SK-N-SH (cell line): Measurements from ENCODE around the gene RAF1. TPM values are rescaled to one million over a fixed set of nuclear protein-coding genes. Genes with fewer than 3 reads are reported as not detected.

Experiments
- CTCF ChIA-PET: fragments of 300-600, 350-600 bp; formaldehyde crosslinking; extraction: SDS; loops from one replicate; lab custom pipeline; 2021; lab: Yijun Ruan, JAX
- POLR2A ChIA-PET: fragments of 350-600 bp; sonication (Branson Sonifier 250); formaldehyde crosslinking; extraction: SDS; loops from one replicate; lab custom pipeline; 2020; ENCODE audit warnings: antibody characterized with exemption, inconsistent platforms; lab: Yijun Ruan, JAX
- DNase-seq: peaks from one replicate; pipeline ENCODE4 v3.0.0; 2012
- H2AFZ ChIP-seq: fragments of 200-600 bp; sonication (generic); 2 replicates; pipeline ENCODE4 v1.8.1; 2016; ENCODE audit warnings: antibody characterized with exemption, mild to moderate bottlenecking, low read depth
- H3F3A ChIP-seq: fragments of 200-600 bp; sonication (generic); replicated peaks from 2 replicates; pipeline ENCODE3; 2016; ENCODE audit warnings: antibody characterized with exemption, mild to moderate bottlenecking; ENCODE audit not compliant: insufficient read depth
- H3K27ac ChIP-seq, 2 experiments: fragments of 200-500 bp in 1 of 2; fragments of 200-600 bp in 1 of 2; sonication (Bioruptor generic) in 1 of 2; sonication (generic), shearing (Covaris generic) in 1 of 2; 2 replicates each; pipeline versions ENCODE4 v1.5.1 to v1.6.1; 2014 to 2016; ENCODE audit warnings: low read depth in 2 of 2, inconsistent platforms in 1 of 2, low read length in 1 of 2, mild to moderate bottlenecking in 1 of 2, mixed read lengths in 1 of 2
- H3K27me3 ChIP-seq: fragments of 200-600 bp; sonication (generic), shearing (Covaris generic); 2 replicates; pipeline ENCODE4 v1.6.1; 2016; ENCODE audit warnings: mixed run types; ENCODE audit not compliant: insufficient read depth
- H3K36me3 ChIP-seq, 2 experiments: fragments of 200-500 bp in 1 of 2; fragments of 200-600 bp in 1 of 2; sonication (Bioruptor generic) in 1 of 2; sonication (generic) in 1 of 2; replicated peaks in 1 of 2; 2 replicates each; pipeline versions ENCODE3 to v1.5.1; 2014 to 2016; ENCODE audit warnings: low read length in 1 of 2, mild to moderate bottlenecking in 1 of 2; ENCODE audit not compliant: insufficient read depth in 2 of 2, control insufficient read depth in 1 of 2
- H3K4me1 ChIP-seq, 2 experiments: fragments of 200-500 bp in 1 of 2; fragments of 200-600 bp in 1 of 2; sonication (Bioruptor generic) in 1 of 2; sonication (generic), shearing (Covaris generic) in 1 of 2; 2 replicates each; pipeline versions ENCODE4 v1.5.1 to v1.6.1; 2014 to 2016; ENCODE audit warnings: low read depth in 1 of 2, low read length in 1 of 2, mixed run types in 1 of 2; ENCODE audit not compliant: insufficient read depth in 2 of 2, control insufficient read depth in 1 of 2
- H3K4me2 ChIP-seq: fragments of 200-600 bp; sonication (generic), shearing (Covaris generic); 2 replicates; pipeline ENCODE4 v1.6.1; 2017; ENCODE audit warnings: mixed run types
- H3K4me3 ChIP-seq, 2 experiments: fragments of 200-500 bp in 1 of 2; fragments of 200-600 bp in 1 of 2; sonication (Bioruptor generic) in 1 of 2; sonication (generic), shearing (Covaris generic) in 1 of 2; 2 replicates each; pipeline versions ENCODE4 v1.5.1 to v1.8.1; 2014 to 2016; ENCODE audit warnings: low read depth in 2 of 2, inconsistent platforms in 1 of 2, low read length in 1 of 2, mild to moderate bottlenecking in 1 of 2, mixed read lengths in 1 of 2, moderate library complexity in 1 of 2
- H3K79me2 ChIP-seq: fragments of 200-600 bp; sonication (generic); 2 replicates; pipeline ENCODE4 v1.8.1; 2017; ENCODE audit warnings: mild to moderate bottlenecking; ENCODE audit not compliant: insufficient read depth
- H3K9ac ChIP-seq: fragments of 200-600 bp; sonication (generic); 2 replicates; pipeline ENCODE4 v1.6.1; 2017; ENCODE audit warnings: mixed run types
- H3K9me2 ChIP-seq: fragments of 200-600 bp; sonication (generic); 2 replicates; pipeline ENCODE4 v1.6.1; 2017; ENCODE audit warnings: mixed run types
- H3K9me3 ChIP-seq: fragments of 200-600 bp; sonication (generic); 2 replicates; pipeline ENCODE4 v1.6.1; 2017; ENCODE audit warnings: mixed run types, mild to moderate bottlenecking, moderate library complexity
- H4K20me1 ChIP-seq: fragments of 200-600 bp; sonication (generic); 2 replicates; pipeline ENCODE4 v1.6.1; 2017; ENCODE audit warnings: mild to moderate bottlenecking, mixed run types; ENCODE audit not compliant: insufficient read depth
- ELF1 ChIP-seq: IDR thresholded peaks from 2 replicates; pipeline ENCODE4 v1.4.0; 2012
- EP300 ChIP-seq, 2 experiments: IDR thresholded peaks; 2 replicates each; pipeline versions ENCODE4 v1.4.0 to v1.6.1; 2012; ENCODE audit warnings: borderline replicate concordance in 1 of 2, low read depth in 1 of 2, low read length in 1 of 2
- EZH2phosphoT487 ChIP-seq: fragments of 200-600 bp; sonication (generic); IDR thresholded peaks from 2 replicates; pipeline ENCODE4 v1.6.1; 2017; ENCODE audit warnings: low read depth, mixed run types, mild to moderate bottlenecking, antibody characterized with exemption, moderate library complexity, borderline replicate concordance
- FOSL2 ChIP-seq: IDR thresholded peaks from 2 replicates; pipeline ENCODE4 v1.4.0; 2012; ENCODE audit warnings: low read depth, mild to moderate bottlenecking, moderate library complexity, borderline replicate concordance
- FOXJ3 ChIP-seq: sonication (generic); formaldehyde crosslinking; IDR thresholded peaks from 2 replicates; pipeline ENCODE4 v1.5.1; 2020; ENCODE audit warnings: mild to moderate bottlenecking, missing genetic modification reagents
- GATA2 ChIP-seq: sonication (generic); formaldehyde crosslinking; IDR thresholded peaks from 2 replicates; pipeline ENCODE4 v1.5.0; 2020; ENCODE audit warnings: mild to moderate bottlenecking, missing genetic modification reagents
- MXI1 ChIP-seq: IDR thresholded peaks from 2 replicates; pipeline ENCODE4 v1.6.1; 2012; ENCODE audit warnings: mild to moderate bottlenecking, low read depth, low read length, improper control_type of control experiment
- NFIC ChIP-seq: IDR thresholded peaks from 2 replicates; pipeline ENCODE4 v1.4.0; 2012; ENCODE audit warnings: borderline replicate concordance
- NRF1 ChIP-seq: IDR thresholded peaks from 2 replicates; pipeline ENCODE4 v1.6.1; 2012; ENCODE audit warnings: low read depth, mild to moderate bottlenecking, low read length
- POLR2AphosphoS5 ChIP-seq: IDR thresholded peaks from 2 replicates; pipeline ENCODE4 v1.6.1; 2012; ENCODE audit warnings: low read depth, low read length
- RAD21 ChIP-seq: IDR thresholded peaks from 2 replicates; pipeline ENCODE4 v1.6.1; 2012; ENCODE audit warnings: mild to moderate bottlenecking, low read length
- REST ChIP-seq: IDR thresholded peaks from 2 replicates; pipeline ENCODE4 v1.6.1; 2012; ENCODE audit warnings: mild to moderate bottlenecking, low read depth, low read length, moderate library complexity
- RFX5 ChIP-seq: IDR thresholded peaks from 2 replicates; pipeline ENCODE4 v1.6.1; 2012; ENCODE audit warnings: mild to moderate bottlenecking, improper control_type of control experiment, low read length
- ZBTB33 ChIP-seq: IDR thresholded peaks from 2 replicates; pipeline ENCODE4 v1.4.0; 2012; ENCODE audit warnings: low read depth, borderline replicate concordance
- WGBS: methylation state at CpG from one replicate; pipeline ENCODE4 v1.1.6; 2017; ENCODE audit warnings: low lambda C conversion rate; 5-methylcytosine and 5-hydroxymethylcytosine counted together
- polyA plus RNA-seq, 3 experiments: library from polyadenylated mRNA; depleted of rRNA; stranded (reverse); fragments of >200 nt; gene quantifications; 2 replicates each; pipeline ENCODE4 v1.2.3, GENCODE V29; 2012
- TF ChIP-seq, protein P1 (sequence below): IDR thresholded peaks from 2 replicates; pipeline ENCODE4; 2012
- TF ChIP-seq, protein P2 (sequence below): IDR thresholded peaks from 2 replicates; pipeline ENCODE4 v1.4.0; 2012; ENCODE audit warnings: low read depth, borderline replicate concordance

The RAF1 gene
- polyA plus RNA-seq, 1 of the 3 experiments (the other 2 are of a cell fraction) = 58.7 TPM

DNA sequence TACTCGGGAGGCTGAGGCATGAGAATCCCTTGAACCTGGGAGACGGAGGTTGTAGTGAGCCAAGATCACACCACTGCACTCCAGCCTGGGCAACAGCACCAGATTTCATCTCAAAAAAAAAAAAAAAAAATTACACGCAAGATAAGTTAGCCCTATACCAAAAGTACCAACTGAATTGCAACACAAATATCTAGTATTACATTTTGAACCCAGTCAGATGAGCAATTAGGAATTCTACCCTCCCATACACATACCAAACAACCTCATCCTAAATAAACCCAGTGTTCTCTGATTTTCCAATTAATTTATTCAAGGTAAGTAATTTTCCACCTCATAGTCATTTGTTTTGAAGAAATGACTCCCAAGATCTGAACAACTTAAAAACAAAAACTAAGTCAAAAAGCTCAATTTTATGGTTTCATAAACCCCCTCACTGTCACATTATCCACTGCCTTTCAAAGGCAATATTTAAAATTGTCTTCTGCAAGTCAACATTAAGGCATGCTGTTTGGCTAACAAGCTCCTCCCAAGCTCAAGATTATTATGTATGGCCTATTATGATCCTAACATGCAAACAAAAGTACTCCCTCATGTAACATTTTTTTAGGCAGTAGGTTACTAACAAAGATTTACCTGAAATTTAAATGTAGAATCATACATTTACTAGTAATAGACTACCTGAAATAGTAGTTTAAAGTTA lies 4.5 kb downstream of the RAF1 start:
- Histone ChIP-seq H3K4me2 (peak overlapping the region; percentile 35; the same call in 1 of the 2 replicates), H3K9ac (no peak overlapping the region), H3K79me2 (peaks cover 94% of the 10 kb centered on the region), H3K27ac (peak overlapping the region in 1 of 2 experiments; percentile 71; a peak in 2 of 4 replicates), H3K4me3 (no peak overlapping the region), H3K9me3 (no peaks in the 10 kb centered on the region), H3K9me2 (no peaks in the 10 kb centered on the region), H2AFZ (no peak overlapping the region), H3K27me3 (no peaks in the 10 kb centered on the region), H3F3A (peaks cover 8% of the 10 kb centered on the region), H3K4me1 (peaks cover 3 to 21% of the 10 kb centered on the region in 2 experiments; a peak in 2 of 4 replicates), H4K20me1 (peaks cover 73% of the 10 kb centered on the region), H3K36me3 (no peaks in the 10 kb centered on the region)
- ChIA-PET POLR2A (no interaction called here), CTCF (interaction anchor here (1.8 kb wide), 1 partner anchor 11 kb away, joined by 4 read pairs; no protein-coding TSS in a partner anchor)
- DNase-seq = no peak
- WGBS = 97% methylated on average over 3 of the region's 3 CpGs
- TF ChIP-seq, protein P1, sequence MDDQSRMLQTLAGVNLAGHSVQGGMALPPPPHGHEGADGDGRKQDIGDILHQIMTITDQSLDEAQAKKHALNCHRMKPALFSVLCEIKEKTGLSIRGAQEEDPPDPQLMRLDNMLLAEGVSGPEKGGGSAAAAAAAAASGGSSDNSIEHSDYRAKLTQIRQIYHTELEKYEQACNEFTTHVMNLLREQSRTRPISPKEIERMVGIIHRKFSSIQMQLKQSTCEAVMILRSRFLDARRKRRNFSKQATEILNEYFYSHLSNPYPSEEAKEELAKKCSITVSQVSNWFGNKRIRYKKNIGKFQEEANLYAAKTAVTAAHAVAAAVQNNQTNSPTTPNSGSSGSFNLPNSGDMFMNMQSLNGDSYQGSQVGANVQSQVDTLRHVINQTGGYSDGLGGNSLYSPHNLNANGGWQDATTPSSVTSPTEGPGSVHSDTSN = no peak
- TF ChIP-seq MXI1 = no peak
- no peak for TF ChIP-seq EZH2phosphoT487
- no peak for TF ChIP-seq EP300 (IDR thresholded peaks at IDR 0.05; ENCODE audit: borderline replicate concordance in 1 of 2, low read depth in 1 of 2, low read length in 1 of 2)
- TF ChIP-seq POLR2AphosphoS5 = no peak
- TF ChIP-seq RFX5 = no peak
- no peak for TF ChIP-seq FOSL2
- no peak for TF ChIP-seq REST
- TF ChIP-seq, protein P2, sequence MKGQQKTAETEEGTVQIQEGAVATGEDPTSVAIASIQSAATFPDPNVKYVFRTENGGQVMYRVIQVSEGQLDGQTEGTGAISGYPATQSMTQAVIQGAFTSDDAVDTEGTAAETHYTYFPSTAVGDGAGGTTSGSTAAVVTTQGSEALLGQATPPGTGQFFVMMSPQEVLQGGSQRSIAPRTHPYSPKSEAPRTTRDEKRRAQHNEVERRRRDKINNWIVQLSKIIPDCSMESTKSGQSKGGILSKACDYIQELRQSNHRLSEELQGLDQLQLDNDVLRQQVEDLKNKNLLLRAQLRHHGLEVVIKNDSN = no peak
- no peak for TF ChIP-seq NFIC
- TF ChIP-seq FOXJ3 (CRISPR knock-in tag) = no peak
- no peak for TF ChIP-seq NRF1
- TF ChIP-seq RAD21 = no peak
- no peak for TF ChIP-seq ZBTB33
- TF ChIP-seq ELF1 = no peak
- no peak for TF ChIP-seq GATA2 (CRISPR knock-in tag)
